Measurements from ENCODE around the gene CTNND2.

The CTNND2 gene

DNA sequence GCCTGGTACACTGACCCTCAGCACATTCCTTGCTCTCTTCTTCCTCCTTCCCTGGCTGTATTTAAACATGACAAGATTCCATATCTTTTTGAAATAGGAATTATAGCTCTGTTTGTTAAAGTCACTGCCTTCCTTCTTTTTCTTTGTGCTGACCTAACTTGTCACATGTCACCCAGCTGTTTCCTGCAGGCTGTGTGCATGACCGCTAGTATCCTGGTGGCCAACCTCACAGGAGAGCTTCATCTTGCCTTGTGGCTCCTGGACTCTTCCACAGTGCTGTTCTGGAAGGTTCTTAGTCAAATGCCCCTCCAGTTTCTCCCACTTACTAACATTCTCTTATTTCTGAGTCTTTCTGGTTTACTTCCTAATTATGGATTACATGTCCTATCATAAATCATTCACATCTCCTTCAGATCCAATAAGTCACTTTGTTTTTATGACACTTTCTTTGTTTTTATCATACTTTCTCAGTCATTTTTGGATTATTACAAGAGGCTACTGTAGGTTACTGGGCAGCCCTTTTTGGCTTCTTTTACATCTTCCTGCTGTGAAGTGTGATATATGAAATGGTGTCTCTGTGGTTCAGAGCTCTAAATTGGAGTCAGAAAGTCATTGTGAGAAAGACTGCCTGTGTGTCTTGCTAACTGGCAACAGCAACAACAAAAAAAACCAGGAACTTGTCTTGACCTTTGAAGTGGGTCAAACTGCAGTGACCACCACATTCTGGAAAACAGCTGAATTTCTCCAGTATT is 679.6 kb downstream of the CTNND2 start:
- H3K27ac ChIP-seq (ENCODE audit: extremely low read depth, low read depth, low read length), result no peak overlapping the region
- ChIA-PET POLR2A (no interaction called here), CTCF (no interaction called here)
- no peaks in the 10 kb centered on the region for H3K36me3 ChIP-seq (ENCODE audit: control insufficient read depth in 2 of 2, insufficient read depth in 1 of 2, low read length in 2 of 2)
- H3K4me1 ChIP-seq (ENCODE audit: control insufficient read depth, insufficient read depth, low read length), result no peaks in the 10 kb centered on the region
- TF ChIP-seq GLI2 (tag by site-specific recombination; IDR thresholded peaks at IDR 0.05; ENCODE audit: borderline replicate concordance, low read depth) (no peak), ZXDB (tag by site-specific recombination; IDR thresholded peaks at IDR 0.05) (no peak), YY1 (tag by site-specific recombination; IDR thresholded peaks at IDR 0.05) (no peak), ZBTB1 (tag by site-specific recombination; IDR thresholded peaks at IDR 0.05) (no peak), ZNF510 (tag by site-specific recombination; IDR thresholded peaks at IDR 0.05; ENCODE audit: insufficient replicate concordance) (no peak), ZNF548 (tag by site-specific recombination; IDR thresholded peaks at IDR 0.05) (no peak), ZBTB8A (tag by site-specific recombination; IDR thresholded peaks at IDR 0.05) (no peak), ZNF561 (tag by site-specific recombination; IDR thresholded peaks at IDR 0.05; ENCODE audit: borderline replicate concordance) (no peak), ZNF514 (tag by site-specific recombination; IDR thresholded peaks at IDR 0.05) (no peak), ZNF311 (tag by site-specific recombination; IDR thresholded peaks at IDR 0.05; ENCODE audit: borderline replicate concordance) (no peak)
- TF ChIP-seq, protein P1, sequence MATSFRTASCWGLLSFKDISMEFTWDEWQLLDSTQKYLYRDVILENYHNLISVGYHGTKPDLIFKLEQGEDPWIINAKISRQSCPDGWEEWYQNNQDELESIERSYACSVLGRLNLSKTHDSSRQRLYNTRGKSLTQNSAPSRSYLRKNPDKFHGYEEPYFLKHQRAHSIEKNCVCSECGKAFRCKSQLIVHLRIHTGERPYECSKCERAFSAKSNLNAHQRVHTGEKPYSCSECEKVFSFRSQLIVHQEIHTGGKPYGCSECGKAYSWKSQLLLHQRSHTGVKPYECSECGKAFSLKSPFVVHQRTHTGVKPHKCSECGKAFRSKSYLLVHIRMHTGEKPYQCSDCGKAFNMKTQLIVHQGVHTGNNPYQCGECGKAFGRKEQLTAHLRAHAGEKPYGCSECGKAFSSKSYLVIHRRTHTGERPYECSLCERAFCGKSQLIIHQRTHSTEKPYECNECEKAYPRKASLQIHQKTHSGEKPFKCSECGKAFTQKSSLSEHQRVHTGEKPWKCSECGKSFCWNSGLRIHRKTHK (tag by site-specific recombination; IDR thresholded peaks at IDR 0.05), result no peak
- TF ChIP-seq, protein P2, sequence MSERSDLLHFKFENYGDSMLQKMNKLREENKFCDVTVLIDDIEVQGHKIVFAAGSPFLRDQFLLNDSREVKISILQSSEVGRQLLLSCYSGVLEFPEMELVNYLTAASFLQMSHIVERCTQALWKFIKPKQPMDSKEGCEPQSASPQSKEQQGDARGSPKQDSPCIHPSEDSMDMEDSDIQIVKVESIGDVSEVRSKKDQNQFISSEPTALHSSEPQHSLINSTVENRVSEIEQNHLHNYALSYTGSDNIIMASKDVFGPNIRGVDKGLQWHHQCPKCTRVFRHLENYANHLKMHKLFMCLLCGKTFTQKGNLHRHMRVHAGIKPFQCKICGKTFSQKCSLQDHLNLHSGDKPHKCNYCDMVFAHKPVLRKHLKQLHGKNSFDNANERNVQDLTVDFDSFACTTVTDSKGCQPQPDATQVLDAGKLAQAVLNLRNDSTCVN (tag by site-specific recombination; optimal IDR thresholded peaks at IDR 0.05), result no peak
- no peaks in the 10 kb centered on the region for H3K9me3 ChIP-seq (ENCODE audit: control insufficient read depth, insufficient read depth, low read depth, low read length)
- H3K4me3 ChIP-seq (ENCODE audit: low read depth, low read length), result no peak overlapping the region

DNA sequence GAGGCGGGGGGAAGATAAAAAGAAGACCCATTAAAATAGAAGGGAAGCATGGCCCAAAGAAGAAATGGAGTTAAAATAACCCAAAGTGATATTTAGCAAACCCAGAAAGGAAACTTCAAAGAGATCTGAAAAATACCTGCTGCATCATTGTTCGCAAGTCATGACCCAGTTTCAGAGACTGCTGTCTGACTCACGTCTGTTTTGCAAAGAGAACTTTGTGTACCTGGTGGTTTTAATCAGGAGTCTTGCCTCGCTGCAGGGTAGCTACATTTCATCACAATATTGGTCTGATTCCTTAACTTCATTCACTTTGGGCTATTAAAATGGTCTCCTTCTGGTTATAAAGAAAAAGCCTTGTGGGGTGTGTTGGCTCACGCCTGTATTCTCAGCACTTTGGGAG is 682.1 kb downstream of the CTNND2 start:
- H3K4me1 ChIP-seq (ENCODE audit: control insufficient read depth, insufficient read depth, low read length), result no peaks in the 10 kb centered on the region
- H3K9me3 ChIP-seq (ENCODE audit: control insufficient read depth, insufficient read depth, low read depth, low read length), result no peaks in the 10 kb centered on the region

More for the DNA sequence above, 682.1 kb downstream of the CTNND2 start:
- ChIA-PET CTCF (no interaction called here), POLR2A (interaction anchor here (0.5 kb wide), 1 partner anchor 352 kb away, joined by 4 read pairs; no protein-coding TSS in a partner anchor)
- no peak overlapping the region for H3K27ac ChIP-seq (ENCODE audit: extremely low read depth, low read depth, low read length)
- H3K36me3 ChIP-seq (ENCODE audit: control insufficient read depth in 2 of 2, insufficient read depth in 1 of 2, low read length in 2 of 2), result no peaks in the 10 kb centered on the region
- H3K4me3 ChIP-seq (ENCODE audit: low read depth, low read length), result no peak overlapping the region
- TF ChIP-seq YY1 (tag by site-specific recombination; IDR thresholded peaks at IDR 0.05) (no peak), ZNF843 (tag by site-specific recombination; IDR thresholded peaks at IDR 0.05) (no peak), EGR2 (tag by site-specific recombination; IDR thresholded peaks at IDR 0.05; ENCODE audit: low read depth) (no peak), ZNF10 (tag by site-specific recombination; IDR thresholded peaks at IDR 0.05) (no peak), ZNF121 (tag by site-specific recombination; IDR thresholded peaks at IDR 0.05) (no peak), ZNF792 (tag by site-specific recombination; IDR thresholded peaks at IDR 0.05) (no peak), ZNF274 (IDR thresholded peaks at IDR 0.05; ENCODE audit: low read length) (no peak), ZNF274 (tag by site-specific recombination; IDR thresholded peaks at IDR 0.05; ENCODE audit: borderline replicate concordance) (no peak)
- TF ChIP-seq, protein P3, sequence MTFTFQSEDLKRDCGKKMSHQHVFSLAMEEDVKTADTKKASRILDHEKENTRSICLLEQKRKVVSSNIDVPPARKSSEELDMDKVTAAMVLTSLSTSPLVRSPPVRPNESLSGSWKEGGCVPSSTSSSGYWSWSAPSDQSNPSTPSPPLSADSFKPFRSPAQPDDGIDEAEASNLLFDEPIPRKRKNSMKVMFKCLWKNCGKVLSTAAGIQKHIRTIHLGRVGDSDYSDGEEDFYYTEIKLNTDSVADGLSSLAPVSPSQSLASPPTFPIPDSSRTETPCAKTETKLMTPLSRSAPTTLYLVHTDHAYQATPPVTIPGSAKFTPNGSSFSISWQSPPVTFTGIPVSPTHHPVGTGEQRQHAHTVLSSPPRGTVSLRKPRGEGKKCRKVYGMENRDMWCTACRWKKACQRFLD (tag by site-specific recombination; IDR thresholded peaks at IDR 0.05), result no peak
- TF ChIP-seq, protein P4, sequence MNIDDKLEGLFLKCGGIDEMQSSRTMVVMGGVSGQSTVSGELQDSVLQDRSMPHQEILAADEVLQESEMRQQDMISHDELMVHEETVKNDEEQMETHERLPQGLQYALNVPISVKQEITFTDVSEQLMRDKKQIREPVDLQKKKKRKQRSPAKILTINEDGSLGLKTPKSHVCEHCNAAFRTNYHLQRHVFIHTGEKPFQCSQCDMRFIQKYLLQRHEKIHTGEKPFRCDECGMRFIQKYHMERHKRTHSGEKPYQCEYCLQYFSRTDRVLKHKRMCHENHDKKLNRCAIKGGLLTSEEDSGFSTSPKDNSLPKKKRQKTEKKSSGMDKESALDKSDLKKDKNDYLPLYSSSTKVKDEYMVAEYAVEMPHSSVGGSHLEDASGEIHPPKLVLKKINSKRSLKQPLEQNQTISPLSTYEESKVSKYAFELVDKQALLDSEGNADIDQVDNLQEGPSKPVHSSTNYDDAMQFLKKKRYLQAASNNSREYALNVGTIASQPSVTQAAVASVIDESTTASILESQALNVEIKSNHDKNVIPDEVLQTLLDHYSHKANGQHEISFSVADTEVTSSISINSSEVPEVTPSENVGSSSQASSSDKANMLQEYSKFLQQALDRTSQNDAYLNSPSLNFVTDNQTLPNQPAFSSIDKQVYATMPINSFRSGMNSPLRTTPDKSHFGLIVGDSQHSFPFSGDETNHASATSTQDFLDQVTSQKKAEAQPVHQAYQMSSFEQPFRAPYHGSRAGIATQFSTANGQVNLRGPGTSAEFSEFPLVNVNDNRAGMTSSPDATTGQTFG (tag by site-specific recombination; IDR thresholded peaks at IDR 0.05; ENCODE audit: borderline replicate concordance), result no peak
- TF ChIP-seq, protein P5, sequence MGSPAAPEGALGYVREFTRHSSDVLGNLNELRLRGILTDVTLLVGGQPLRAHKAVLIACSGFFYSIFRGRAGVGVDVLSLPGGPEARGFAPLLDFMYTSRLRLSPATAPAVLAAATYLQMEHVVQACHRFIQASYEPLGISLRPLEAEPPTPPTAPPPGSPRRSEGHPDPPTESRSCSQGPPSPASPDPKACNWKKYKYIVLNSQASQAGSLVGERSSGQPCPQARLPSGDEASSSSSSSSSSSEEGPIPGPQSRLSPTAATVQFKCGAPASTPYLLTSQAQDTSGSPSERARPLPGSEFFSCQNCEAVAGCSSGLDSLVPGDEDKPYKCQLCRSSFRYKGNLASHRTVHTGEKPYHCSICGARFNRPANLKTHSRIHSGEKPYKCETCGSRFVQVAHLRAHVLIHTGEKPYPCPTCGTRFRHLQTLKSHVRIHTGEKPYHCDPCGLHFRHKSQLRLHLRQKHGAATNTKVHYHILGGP (tag by site-specific recombination; IDR thresholded peaks at IDR 0.05), result no peak
- TF ChIP-seq, protein P6, sequence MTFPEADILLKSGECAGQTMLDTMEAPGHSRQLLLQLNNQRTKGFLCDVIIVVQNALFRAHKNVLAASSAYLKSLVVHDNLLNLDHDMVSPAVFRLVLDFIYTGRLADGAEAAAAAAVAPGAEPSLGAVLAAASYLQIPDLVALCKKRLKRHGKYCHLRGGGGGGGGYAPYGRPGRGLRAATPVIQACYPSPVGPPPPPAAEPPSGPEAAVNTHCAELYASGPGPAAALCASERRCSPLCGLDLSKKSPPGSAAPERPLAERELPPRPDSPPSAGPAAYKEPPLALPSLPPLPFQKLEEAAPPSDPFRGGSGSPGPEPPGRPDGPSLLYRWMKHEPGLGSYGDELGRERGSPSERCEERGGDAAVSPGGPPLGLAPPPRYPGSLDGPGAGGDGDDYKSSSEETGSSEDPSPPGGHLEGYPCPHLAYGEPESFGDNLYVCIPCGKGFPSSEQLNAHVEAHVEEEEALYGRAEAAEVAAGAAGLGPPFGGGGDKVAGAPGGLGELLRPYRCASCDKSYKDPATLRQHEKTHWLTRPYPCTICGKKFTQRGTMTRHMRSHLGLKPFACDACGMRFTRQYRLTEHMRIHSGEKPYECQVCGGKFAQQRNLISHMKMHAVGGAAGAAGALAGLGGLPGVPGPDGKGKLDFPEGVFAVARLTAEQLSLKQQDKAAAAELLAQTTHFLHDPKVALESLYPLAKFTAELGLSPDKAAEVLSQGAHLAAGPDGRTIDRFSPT (tag by site-specific recombination; IDR thresholded peaks at IDR 0.05), result no peak
